Gastrocnemius medialis (tissue), 4 donors: ENCODE results near the gene RAD9B. TPM values are rescaled to one million over a fixed set of nuclear protein-coding genes. Genes with fewer than 3 reads are reported as not detected.

Source experiments
- ATAC-seq, 2 donors: fragments of 150-250 bp; one replicate each; pipeline ENCODE4 v1.9.1; 2016
- DNase-seq, 2 donors: peaks; one replicate each; pipeline ENCODE4 v3.0.0-alpha.2; 2019
- H3K27ac ChIP-seq, 4 donors: fragments of 200-600 bp; sonication (generic); 1 replicate in 1 of 4; 2 replicates in 3 of 4; pipeline ENCODE4 v1.5.1; 2016 to 2018; ENCODE audit warnings: mild to moderate bottlenecking in 2 of 4, moderate library complexity in 1 of 4
- H3K27me3 ChIP-seq, 3 donors: fragments of 200-600 bp; sonication (generic) in 2 of 3; 1 replicate in 1 of 3; 2 replicates in 2 of 3; pipeline versions ENCODE4 v1.5.1 to v1.6.0; 2016 to 2019; ENCODE audit warnings: mild to moderate bottlenecking in 1 of 3, moderate library complexity in 1 of 3
- H3K36me3 ChIP-seq, 2 donors: fragments of 200-600 bp; sonication (generic) in 1 of 2; one replicate each; pipeline ENCODE4 v1.5.1; 2017 to 2018
- H3K4me1 ChIP-seq, 2 donors: fragments of 200-600 bp; sonication (generic) in 1 of 2; one replicate each; pipeline ENCODE4 v1.5.1; 2016 to 2017; ENCODE audit warnings: mild to moderate bottlenecking in 2 of 2
- H3K4me3 ChIP-seq, 4 donors: fragments of 200-600 bp; sonication (generic) in 3 of 4; 1 replicate in 1 of 4; 2 replicates in 3 of 4; pipeline ENCODE4 v1.5.1; 2016 to 2019; ENCODE audit warnings: mild to moderate bottlenecking in 2 of 4
- H3K9me3 ChIP-seq, 3 donors: fragments of 200-600 bp; sonication (generic) in 2 of 3; 1 replicate in 1 of 3; 2 replicates in 2 of 3; pipeline ENCODE4 v1.5.1; 2016 to 2019
- CTCF ChIP-seq, 5 experiments: fragments of 450-650 bp in 3 of 5; fragments of 200-600 bp in 2 of 5; sonication (generic) in 2 of 5; IDR thresholded peaks in 4 of 5; conservative IDR thresholded peaks in 1 of 5; 1 replicate in 4 of 5; 2 replicates in 1 of 5; pipeline ENCODE4 v1.5.1; 2016 to 2019; ENCODE audit warnings: antibody characterized with exemption in 5 of 5, mild to moderate bottlenecking in 3 of 5, moderate library complexity in 3 of 5
- POLR2A ChIP-seq, 2 donors: fragments of 450-650 bp; IDR thresholded peaks; one replicate each; pipeline ENCODE4 v1.6.1; 2017; ENCODE audit warnings: antibody characterized with exemption in 2 of 2, mild to moderate bottlenecking in 2 of 2, moderate library complexity in 2 of 2
- in situ Hi-C, 4 donors: fragments of 200-750 bp; cut with MboI; loops; one replicate each; pipeline versions ENCODE4 v1.15.0 to v1.8.0; 2017; ENCODE audit warnings: low sequenced_read_pairs in 4 of 4
- intact Hi-C: fragments of 100-400 bp; cut with DNase I; formaldehyde crosslinking; loops from one replicate; pipeline ENCODE4 v1.15.1; 2023; ENCODE audit warnings: low total_unique reads
- total RNA-seq, 4 donors: library from RNA; depleted of rRNA; stranded (reverse); fragments of >200 nt; gene quantifications; one replicate each; pipeline versions ENCODE4 v1.1.0 to v1.2.3, GENCODE V29; 2016

Gene RAD9B
- total RNA-seq, 4 donors from 2014 or later = 0.12 to 2.0 (median 0.62) TPM

- intact Hi-C loops = no loop called here
- DNase-seq (peak in 1 of 2 donors; percentile 24), ATAC-seq (peak; percentile 36 to 55)
- Histone ChIP-seq H3K4me1 (peaks cover 82 to 96% of the 10 kb centered on the region in 2 donors), H3K36me3 (peaks cover 0 to 5% of the 10 kb centered on the region in 2 donors), H3K9me3 (no peaks in the 10 kb centered on the region), H3K27ac (peak overlapping the region; percentile 89 to 95 (median 94)), H3K4me3 (peak overlapping the region in 1 of 4 donors; percentile 16), H3K27me3 (no peaks in the 10 kb centered on the region)
- in situ Hi-C loops = no loop called here
- TF ChIP-seq POLR2A (IDR thresholded peaks at IDR 0.05) (peak in 1 of 2 donors; percentile 40), CTCF (IDR thresholded peaks at IDR 0.05 in 4 of 5, conservative IDR thresholded peaks at IDR 0.05 in 1 of 5) (no peak)
Observed at GRCh38 chr12:110546339-110546738, 44.2 kb downstream of the RAD9B start.

- Histone ChIP-seq H3K36me3 (peaks cover 0 to 5% of the 10 kb centered on the region in 2 donors), H3K4me3 (peak overlapping the region in 2 of 4 donors; percentile 6 to 16), H3K27ac (peak overlapping the region; percentile 89 to 95 (median 94)), H3K9me3 (no peaks in the 10 kb centered on the region), H3K27me3 (no peaks in the 10 kb centered on the region), H3K4me1 (peaks cover 88 to 99% of the 10 kb centered on the region in 2 donors)
- DNase-seq (no peak), ATAC-seq (no peak)
- TF ChIP-seq CTCF (IDR thresholded peaks at IDR 0.05 in 4 of 5, conservative IDR thresholded peaks at IDR 0.05 in 1 of 5) (no peak), POLR2A (IDR thresholded peaks at IDR 0.05) (no peak)
- in situ Hi-C loops (no loop called here), intact Hi-C loops (no loop called here)
Observed at GRCh38 chr12:110547090-110547489, 45.0 kb downstream of the RAD9B start.

GRCh38 chr12:110548678-110549077 is 46.5 kb downstream of the RAD9B start:
- H3K4me1 ChIP-seq = peaks cover 79 to 97% of the 10 kb centered on the region in 2 donors
- DNase-seq = peak in 1 of 2 donors; percentile 32

GRCh38 chr12:110549716-110550115 is 47.6 kb downstream of the RAD9B start:
- H3K4me1 ChIP-seq = peaks cover 82 to 95% of the 10 kb centered on the region in 2 donors
- in situ Hi-C loops = loop anchor here in 2 of 4 donors (5.0 kb wide), 1 partner anchor 43 kb away; no protein-coding TSS in a partner anchor
- peak; percentile 19 to 43 for ATAC-seq

More at GRCh38 chr12:110548678-110549077, 46.5 kb downstream of the RAD9B start:
- H3K4me3 ChIP-seq = peak overlapping the region in 1 of 4 donors; percentile 16
- intact Hi-C loops = no loop called here
- peak; percentile 13 to 61 for ATAC-seq
- no peaks in the 10 kb centered on the region for H3K27me3 ChIP-seq
- H3K9me3 ChIP-seq = no peaks in the 10 kb centered on the region
- peak; percentile 21 to 40 for TF ChIP-seq POLR2A (IDR thresholded peaks at IDR 0.05)
- TF ChIP-seq CTCF (IDR thresholded peaks at IDR 0.05 in 4 of 5, conservative IDR thresholded peaks at IDR 0.05 in 1 of 5) = no peak
- in situ Hi-C loops = no loop called here
- peak overlapping the region; percentile 89 to 95 (median 94) for H3K27ac ChIP-seq
- H3K36me3 ChIP-seq = peaks cover 0 to 5% of the 10 kb centered on the region in 2 donors

More at GRCh38 chr12:110549716-110550115, 47.6 kb downstream of the RAD9B start:
- TF ChIP-seq CTCF (IDR thresholded peaks at IDR 0.05 in 4 of 5, conservative IDR thresholded peaks at IDR 0.05 in 1 of 5) = no peak
- peak; percentile 10 to 48 for TF ChIP-seq POLR2A (IDR thresholded peaks at IDR 0.05)
- intact Hi-C loops = no loop called here
- peaks cover 0 to 5% of the 10 kb centered on the region in 2 donors for H3K36me3 ChIP-seq
- H3K9me3 ChIP-seq = no peaks in the 10 kb centered on the region
- H3K4me3 ChIP-seq = no peak overlapping the region
- H3K27ac ChIP-seq = peak overlapping the region; percentile 89 to 95 (median 94)
- H3K27me3 ChIP-seq = no peaks in the 10 kb centered on the region
- peak in 1 of 2 donors; percentile 22 for DNase-seq
